GM12878 (cell line): ENCODE results near the gene OR52K2.

ENCODE experiments used
- BCL11A ChIP-seq: IDR thresholded peaks from 2 replicates; pipeline ENCODE4 v1.6.1; 2011; ENCODE audit warnings: low read depth, low read length
- CEBPB ChIP-seq, 2 experiments: fragments of 150-350 bp in 1 of 2; IDR thresholded peaks; 2 replicates each; pipeline ENCODE4 v1.6.1; 2012 to 2014; ENCODE audit warnings: low read depth in 2 of 2, low read length in 2 of 2, borderline replicate concordance in 1 of 2, inconsistent platforms in 1 of 2
- FOXK2 ChIP-seq: fragments of 450-650 bp; IDR thresholded peaks from 2 replicates; pipeline ENCODE4 v1.6.1; 2017; ENCODE audit warnings: mild to moderate bottlenecking, moderate library complexity
- IRF4 ChIP-seq: IDR thresholded peaks from 2 replicates; pipeline ENCODE4 v1.6.1; 2011; ENCODE audit warnings: low read depth, low read length
- POLR2A ChIP-seq: IDR thresholded peaks from 2 replicates; pipeline ENCODE4 v1.6.1; 2011; ENCODE audit warnings: low read depth, mild to moderate bottlenecking, low read length
- SMC3 ChIP-seq: IDR thresholded peaks from 2 replicates; pipeline ENCODE4 v1.6.1; 2011; ENCODE audit warnings: low read length, improper control_type of control experiment, borderline replicate concordance
- SP1 ChIP-seq: IDR thresholded peaks from one replicate; pipeline ENCODE4 v1.6.1; 2011; ENCODE audit warnings: low read depth, low read length
- TF ChIP-seq, protein P1 (sequence below): fragments of 450-650 bp; IDR thresholded peaks from 2 replicates; pipeline ENCODE4 v1.6.1; 2017; ENCODE audit warnings: mild to moderate bottlenecking, low read depth, inconsistent platforms; ENCODE audit not compliant: poor library complexity, severe bottlenecking
- TF ChIP-seq, protein P2 (sequence below), 3 experiments: IDR thresholded peaks in 2 of 3; conservative IDR thresholded peaks in 1 of 3; 2 replicates each; pipeline ENCODE4 v1.5.1; 2011; ENCODE audit warnings: low read depth in 3 of 3, low read length in 3 of 3, mild to moderate bottlenecking in 3 of 3, control low read depth in 2 of 3, moderate library complexity in 2 of 3, inconsistent platforms in 1 of 3, mixed read lengths in 1 of 3; ENCODE audit not compliant: control insufficient read depth in 2 of 3, insufficient read depth in 1 of 3; ENCODE audit errors: extremely low read depth in 1 of 3
- TF ChIP-seq, protein P3 (sequence below): fragments of 450-650 bp; IDR thresholded peaks from 2 replicates; pipeline ENCODE4 v1.6.1; 2017; ENCODE audit warnings: mild to moderate bottlenecking

DNA sequence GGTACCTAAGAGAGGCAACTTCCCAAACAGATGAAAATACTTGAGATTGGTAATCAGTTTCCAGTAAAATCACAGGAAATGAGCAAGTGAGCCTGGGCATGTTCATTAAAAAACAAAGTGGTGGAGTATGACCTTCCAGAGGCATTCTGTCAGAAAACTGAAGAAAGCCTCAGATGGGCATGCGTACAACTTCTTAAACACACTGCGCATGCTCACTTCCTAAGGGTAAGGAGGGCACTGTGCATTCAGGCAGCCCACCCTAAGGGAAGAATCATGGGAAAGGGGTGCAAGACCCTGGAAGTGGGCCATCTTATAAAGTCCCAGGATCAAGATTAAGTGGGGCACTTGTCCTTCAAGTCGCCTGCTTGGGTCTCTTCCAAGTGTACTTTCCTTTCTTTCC lies 4.0 kb downstream of the OR52K2 start:
- TF ChIP-seq, protein P1, sequence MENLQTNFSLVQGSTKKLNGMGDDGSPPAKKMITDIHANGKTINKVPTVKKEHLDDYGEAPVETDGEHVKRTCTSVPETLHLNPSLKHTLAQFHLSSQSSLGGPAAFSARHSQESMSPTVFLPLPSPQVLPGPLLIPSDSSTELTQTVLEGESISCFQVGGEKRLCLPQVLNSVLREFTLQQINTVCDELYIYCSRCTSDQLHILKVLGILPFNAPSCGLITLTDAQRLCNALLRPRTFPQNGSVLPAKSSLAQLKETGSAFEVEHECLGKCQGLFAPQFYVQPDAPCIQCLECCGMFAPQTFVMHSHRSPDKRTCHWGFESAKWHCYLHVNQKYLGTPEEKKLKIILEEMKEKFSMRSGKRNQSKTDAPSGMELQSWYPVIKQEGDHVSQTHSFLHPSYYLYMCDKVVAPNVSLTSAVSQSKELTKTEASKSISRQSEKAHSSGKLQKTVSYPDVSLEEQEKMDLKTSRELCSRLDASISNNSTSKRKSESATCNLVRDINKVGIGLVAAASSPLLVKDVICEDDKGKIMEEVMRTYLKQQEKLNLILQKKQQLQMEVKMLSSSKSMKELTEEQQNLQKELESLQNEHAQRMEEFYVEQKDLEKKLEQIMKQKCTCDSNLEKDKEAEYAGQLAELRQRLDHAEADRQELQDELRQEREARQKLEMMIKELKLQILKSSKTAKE: no peak
- TF ChIP-seq, protein P2, sequence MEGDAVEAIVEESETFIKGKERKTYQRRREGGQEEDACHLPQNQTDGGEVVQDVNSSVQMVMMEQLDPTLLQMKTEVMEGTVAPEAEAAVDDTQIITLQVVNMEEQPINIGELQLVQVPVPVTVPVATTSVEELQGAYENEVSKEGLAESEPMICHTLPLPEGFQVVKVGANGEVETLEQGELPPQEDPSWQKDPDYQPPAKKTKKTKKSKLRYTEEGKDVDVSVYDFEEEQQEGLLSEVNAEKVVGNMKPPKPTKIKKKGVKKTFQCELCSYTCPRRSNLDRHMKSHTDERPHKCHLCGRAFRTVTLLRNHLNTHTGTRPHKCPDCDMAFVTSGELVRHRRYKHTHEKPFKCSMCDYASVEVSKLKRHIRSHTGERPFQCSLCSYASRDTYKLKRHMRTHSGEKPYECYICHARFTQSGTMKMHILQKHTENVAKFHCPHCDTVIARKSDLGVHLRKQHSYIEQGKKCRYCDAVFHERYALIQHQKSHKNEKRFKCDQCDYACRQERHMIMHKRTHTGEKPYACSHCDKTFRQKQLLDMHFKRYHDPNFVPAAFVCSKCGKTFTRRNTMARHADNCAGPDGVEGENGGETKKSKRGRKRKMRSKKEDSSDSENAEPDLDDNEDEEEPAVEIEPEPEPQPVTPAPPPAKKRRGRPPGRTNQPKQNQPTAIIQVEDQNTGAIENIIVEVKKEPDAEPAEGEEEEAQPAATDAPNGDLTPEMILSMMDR (IDR thresholded peaks at IDR 0.05 in 2 of 3, conservative IDR thresholded peaks at IDR 0.05 in 1 of 3; ENCODE audit: control insufficient read depth in 2 of 3, extremely low read depth in 1 of 3, insufficient read depth in 1 of 3, low read depth in 3 of 3, low read length in 3 of 3): no peak
- TF ChIP-seq CEBPB (IDR thresholded peaks at IDR 0.05; ENCODE audit: borderline replicate concordance in 1 of 2, low read depth in 2 of 2, low read length in 2 of 2) (no peak), FOXK2 (no peak), SMC3 (no peak), BCL11A (no peak), SP1 (no peak), POLR2A (no peak), IRF4 (no peak)
- TF ChIP-seq, protein P3, sequence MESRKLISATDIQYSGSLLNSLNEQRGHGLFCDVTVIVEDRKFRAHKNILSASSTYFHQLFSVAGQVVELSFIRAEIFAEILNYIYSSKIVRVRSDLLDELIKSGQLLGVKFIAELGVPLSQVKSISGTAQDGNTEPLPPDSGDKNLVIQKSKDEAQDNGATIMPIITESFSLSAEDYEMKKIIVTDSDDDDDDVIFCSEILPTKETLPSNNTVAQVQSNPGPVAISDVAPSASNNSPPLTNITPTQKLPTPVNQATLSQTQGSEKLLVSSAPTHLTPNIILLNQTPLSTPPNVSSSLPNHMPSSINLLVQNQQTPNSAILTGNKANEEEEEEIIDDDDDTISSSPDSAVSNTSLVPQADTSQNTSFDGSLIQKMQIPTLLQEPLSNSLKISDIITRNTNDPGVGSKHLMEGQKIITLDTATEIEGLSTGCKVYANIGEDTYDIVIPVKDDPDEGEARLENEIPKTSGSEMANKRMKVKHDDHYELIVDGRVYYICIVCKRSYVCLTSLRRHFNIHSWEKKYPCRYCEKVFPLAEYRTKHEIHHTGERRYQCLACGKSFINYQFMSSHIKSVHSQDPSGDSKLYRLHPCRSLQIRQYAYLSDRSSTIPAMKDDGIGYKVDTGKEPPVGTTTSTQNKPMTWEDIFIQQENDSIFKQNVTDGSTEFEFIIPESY: no peak
